NCI-H2107 treated with DMSO at 0.1 percent for 48 hours (cell line): ENCODE results near the gene GATA3.
"Not testable (repeated sequence)": the region's sequence is repeated elsewhere in the genome, so short reads cannot be mapped to it uniquely, and the experiment has no call there.

Experiments used
- DNase-seq: peaks from one replicate; lab custom pipeline; 2025; ENCODE audit not compliant: unreplicated experiment; lab: John Stamatoyannopoulos, UW

GATA3 gene

GRCh38 chr10:8054494-8055407 is at the start of gene GATA3:
GATA3 (plus strand) TSS chr10:8054688; CDS start chr10:8055656, 968 bp downstream.
- DNase-seq: no peak

GRCh38 chr10:8006274-8006999 is 48.1 kb upstream of the GATA3 start:
- DNase-seq: no peak

- DNase-seq: no peak
These were observed 45.5 kb upstream of the GATA3 start for GRCh38 chr10:8009031-8009430.

- no peak for DNase-seq
These were observed 41.5 kb upstream of the GATA3 start for GRCh38 chr10:8013006-8013405.

- no peak for DNase-seq
These were observed 40.9 kb upstream of the GATA3 start for GRCh38 chr10:8013619-8014018.

GRCh38 chr10:8014649-8015048 is 39.8 kb upstream of the GATA3 start:
- no peak for DNase-seq

- no peak for DNase-seq
These were observed 37.2 kb upstream of the GATA3 start for GRCh38 chr10:8017277-8017676.

GRCh38 chr10:8023321-8023720 is 31.2 kb upstream of the GATA3 start:
- DNase-seq: no peak

GRCh38 chr10:8023851-8024250 is 30.6 kb upstream of the GATA3 start:
- DNase-seq: no peak

GRCh38 chr10:8026349-8027259 is 27.9 kb upstream of the GATA3 start:
- DNase-seq: no peak

- DNase-seq: not testable (repeated sequence)
These were observed 23.3 kb upstream of the GATA3 start for GRCh38 chr10:8031211-8031610.

GRCh38 chr10:8032558-8032957 is 21.9 kb upstream of the GATA3 start:
- no peak for DNase-seq

GRCh38 chr10:8033812-8034465 is 20.5 kb upstream of the GATA3 start:
- DNase-seq: no peak

- no peak for DNase-seq
These were observed 20.0 kb upstream of the GATA3 start for GRCh38 chr10:8034466-8035005.

GRCh38 chr10:8035006-8035640 is 19.4 kb upstream of the GATA3 start:
- no peak for DNase-seq

- no peak for DNase-seq
These were observed 18.6 kb upstream of the GATA3 start for GRCh38 chr10:8035641-8036470.

GRCh38 chr10:8036506-8037198 is 17.8 kb upstream of the GATA3 start:
- no peak for DNase-seq

- no peak for DNase-seq
These were observed 17.2 kb upstream of the GATA3 start for GRCh38 chr10:8037199-8037801.
